DMS79 (cell line): ENCODE results near the gene ADGRG6.

Source experiments
- DNase-seq: peaks from one replicate; lab custom pipeline; 2025; lab: John Stamatoyannopoulos, UW

Gene ADGRG6

DNA sequence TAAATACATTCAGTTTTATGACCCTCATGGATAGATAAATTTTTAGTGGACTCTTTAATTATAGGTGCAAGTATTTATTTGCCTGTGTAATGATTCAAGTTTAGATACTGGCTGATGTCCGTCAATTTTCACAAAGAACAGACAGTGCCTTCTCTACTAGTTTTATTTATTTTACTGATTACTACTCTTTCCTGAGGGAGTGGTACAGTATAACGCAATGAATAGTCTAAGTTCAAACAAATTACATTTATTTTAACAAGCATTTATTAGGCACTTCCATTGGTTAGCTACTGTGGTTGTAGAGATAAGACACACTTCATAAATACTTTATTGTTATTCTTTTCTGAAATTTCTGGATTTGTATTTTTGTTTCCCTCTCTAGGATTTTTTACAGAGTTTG lies 74.3 kb downstream of the ADGRG6 start:
- DNase-seq = no peak

DNA sequence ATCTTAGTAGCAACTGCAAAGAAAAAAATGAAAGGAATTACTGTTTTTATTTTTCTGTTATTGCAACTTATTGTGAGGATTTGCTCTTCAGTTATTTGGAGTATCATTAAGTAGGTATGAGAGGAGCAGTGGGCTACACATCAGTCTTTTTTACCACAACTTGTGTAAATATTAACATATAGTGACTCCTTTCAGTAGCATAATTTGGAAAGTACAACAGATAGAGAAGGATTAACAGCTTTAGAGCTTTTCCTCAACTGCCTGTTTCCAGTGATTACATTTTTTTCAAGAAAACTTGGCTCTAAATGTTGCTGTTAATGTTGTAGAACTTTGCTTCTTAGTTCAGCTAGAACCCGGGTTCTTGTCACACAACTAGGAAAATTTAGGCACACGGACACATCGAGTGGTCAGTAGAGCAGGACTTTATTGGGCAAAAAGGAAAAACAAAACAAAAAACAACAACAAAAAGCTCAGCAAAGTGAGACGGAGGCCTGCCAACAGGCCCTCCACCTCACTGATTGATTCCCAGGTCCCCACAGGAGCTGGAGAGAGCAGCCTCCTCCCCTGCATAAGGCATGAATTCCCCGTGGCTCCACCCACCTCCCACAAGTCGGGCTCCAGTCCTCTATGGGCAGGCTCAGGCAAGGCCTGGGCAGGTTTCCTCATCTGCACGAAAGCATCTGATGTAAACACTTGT lies 75.1 kb downstream of the ADGRG6 start:
- DNase-seq = peak; percentile 20

DNA sequence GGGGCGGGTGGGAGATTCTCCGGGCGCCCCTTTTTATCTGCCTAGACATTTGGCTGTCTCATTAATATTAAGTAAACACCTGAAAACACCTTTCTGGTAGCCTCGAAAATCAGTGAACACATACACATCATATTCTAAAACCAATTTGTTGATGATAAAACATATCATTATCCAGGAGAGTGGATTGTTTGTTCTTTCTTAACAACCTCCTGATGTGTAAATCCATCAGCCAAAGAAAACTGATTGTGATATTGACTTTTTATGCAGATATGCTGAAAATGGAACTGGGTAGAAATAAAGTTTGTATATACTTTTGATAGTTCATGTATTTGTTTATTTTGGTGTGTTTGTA lies 75.7 kb downstream of the ADGRG6 start:
- DNase-seq = no peak

DNA sequence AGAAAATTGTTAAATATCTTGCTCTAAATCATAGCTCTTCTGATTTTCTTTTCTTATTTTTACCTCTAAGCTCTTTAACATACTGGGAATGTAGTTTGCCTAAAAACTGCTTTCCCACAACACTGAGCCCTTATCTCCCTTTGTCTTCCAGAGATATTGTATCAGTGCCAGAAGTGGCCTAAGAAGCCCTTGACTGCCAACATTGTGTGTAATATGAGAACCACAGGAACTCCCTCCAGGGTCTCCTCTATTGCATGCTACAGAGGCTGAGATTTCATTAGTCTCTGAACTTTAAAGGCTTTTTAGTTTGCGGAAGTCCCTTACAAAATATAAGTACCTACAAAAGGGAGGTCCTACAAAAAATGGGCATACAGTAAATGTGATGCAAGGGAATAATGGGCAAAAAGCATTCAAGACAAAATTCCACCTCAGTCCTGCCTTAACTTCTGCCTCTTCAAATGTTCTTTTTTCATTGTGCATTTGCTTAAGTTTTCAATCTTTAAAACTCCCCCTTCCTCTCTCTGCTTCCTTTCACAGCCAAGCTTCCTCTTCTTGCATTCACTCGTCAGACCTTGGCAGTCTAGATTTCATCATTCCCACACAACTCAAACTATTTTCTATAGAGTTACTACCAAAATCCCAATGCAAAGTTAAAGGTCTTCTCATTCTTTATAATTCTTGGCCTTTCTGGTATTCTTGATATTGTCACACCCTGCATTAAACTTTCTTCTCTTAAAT lies 76.5 kb downstream of the ADGRG6 start:
- DNase-seq = peak; percentile 84

- no peak for DNase-seq
Measured at GRCh38 chr6:142380626-142381025, 78.8 kb downstream of the ADGRG6 start.

- DNase-seq = no peak
Measured at GRCh38 chr6:142381181-142381580, 79.4 kb downstream of the ADGRG6 start.

DNA sequence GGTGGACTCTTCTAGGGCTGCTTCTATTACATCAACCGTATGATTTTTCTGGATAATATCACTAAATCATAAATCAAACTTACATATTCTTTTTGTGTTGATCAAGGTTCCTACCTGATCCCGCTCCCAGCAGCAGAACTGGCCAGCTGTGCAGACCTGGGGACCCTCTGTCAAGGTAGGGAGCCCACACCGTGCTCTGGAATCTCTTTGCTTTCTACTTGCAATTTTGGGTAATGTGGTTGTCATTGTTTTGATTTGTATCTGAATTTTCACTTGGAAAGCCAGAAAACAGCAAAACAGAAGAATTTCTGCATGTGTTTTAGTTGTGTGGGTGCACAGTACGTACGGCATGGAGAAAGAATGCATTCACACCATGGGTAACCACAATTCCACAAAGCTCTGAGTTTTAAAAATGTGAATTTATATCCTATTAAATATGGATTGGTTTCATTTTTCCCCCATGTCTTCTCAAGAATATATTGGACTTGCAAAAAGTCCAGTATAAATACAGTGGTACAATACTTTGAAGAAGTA lies 80.1 kb downstream of the ADGRG6 start:
- DNase-seq = no peak

- no peak for DNase-seq
Measured at GRCh38 chr6:142384519-142385254, 82.9 kb downstream of the ADGRG6 start.

- DNase-seq = no peak
Measured at GRCh38 chr6:142385352-142385751, 83.5 kb downstream of the ADGRG6 start.

DNA sequence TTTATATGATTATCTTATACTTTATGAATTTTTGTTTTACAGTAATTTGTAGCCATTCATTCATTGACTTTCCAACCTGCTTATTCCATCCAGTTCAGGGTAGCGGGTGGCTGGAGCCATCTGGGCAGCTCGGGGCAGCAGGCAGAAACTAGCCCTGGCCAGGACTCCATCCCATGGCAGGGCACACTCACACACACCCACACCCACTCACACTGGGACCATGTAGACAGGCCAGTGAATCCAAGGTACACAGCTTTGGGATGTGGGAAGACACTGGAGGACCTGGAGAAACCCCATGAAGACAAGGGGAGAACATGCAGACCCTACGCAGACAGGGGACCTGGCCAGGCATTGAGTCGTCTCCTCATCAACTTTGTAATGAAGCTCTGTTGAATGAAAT lies 84.8 kb downstream of the ADGRG6 start:
- no peak for DNase-seq

DNA sequence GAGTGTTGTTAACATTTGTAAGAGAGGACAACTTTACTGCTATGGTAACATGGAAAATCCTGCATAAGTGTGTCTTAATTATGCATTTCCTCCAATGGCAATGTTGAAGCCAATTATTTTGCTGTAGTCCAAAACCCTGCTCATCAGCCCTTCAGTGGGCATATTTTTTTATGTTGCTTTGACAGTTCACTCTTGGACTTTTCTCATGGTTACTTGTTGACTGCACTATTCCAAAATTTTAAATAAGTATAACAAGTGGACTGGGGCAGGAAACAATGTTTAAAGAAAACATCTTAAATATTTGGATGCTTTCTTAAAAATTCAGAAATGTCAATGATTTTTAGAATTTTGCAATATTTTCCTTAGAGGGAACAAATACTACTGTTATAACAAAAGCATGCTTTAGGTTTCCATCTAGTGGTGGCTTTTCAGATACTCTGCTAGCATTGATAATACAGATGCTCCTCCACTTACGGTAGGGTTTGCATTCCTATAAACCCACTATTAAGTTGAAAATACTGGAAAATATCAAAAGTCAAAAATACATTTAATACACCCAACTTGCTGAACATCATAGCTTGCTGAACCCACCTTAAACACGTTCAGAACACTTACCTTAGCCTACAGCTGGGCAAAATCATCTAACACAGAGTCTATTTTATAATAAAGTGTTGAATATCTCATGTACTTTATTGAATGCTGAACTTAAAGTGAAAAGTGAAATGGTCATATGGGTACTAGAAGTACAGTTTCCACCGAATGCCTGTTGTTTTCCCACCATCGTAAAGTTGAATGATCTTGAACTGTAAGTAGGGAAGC lies 86.4 kb downstream of the ADGRG6 start:
- DNase-seq = no peak

DNA sequence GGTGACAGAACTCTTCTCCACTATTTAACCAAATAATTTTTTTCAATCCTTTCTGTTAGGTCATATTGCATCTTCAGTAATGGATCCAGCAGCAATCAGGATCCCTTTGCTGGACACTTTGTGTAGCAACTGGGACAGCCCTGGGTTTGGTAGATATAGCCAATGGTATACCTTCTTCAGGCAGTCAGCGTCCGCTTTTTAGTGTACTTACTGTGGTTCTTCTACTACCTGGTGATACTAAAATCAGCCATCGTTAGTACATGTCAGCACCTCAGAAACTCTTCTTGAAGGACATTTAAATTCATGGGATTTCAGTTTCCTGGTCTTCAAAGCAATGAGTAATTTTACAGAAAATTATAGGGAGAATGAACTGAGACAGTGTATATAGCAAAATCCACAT lies 93.5 kb downstream of the ADGRG6 start:
- no peak for DNase-seq

DNA sequence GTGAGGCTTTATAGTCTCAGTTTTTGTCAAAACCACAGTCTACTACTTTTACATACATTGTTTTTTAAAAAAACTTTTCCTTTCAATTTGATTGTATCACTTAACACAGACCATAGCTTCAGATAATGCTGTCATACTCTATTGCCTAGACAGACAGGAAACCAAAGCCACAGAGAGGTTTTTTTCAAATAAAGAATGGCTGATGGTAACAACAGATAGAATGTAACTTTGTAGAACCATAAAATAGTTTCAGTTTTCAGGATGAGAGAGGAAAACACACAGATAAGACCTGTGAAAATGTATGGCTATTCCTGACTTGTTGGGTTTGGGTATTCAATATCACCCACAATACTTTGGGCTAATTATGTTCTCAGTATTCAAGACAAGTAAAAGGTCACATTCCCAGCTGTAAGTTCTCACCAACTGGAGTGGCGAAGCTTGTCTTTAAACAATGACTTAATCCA lies 94.0 kb downstream of the ADGRG6 start:
- DNase-seq = no peak

DNA sequence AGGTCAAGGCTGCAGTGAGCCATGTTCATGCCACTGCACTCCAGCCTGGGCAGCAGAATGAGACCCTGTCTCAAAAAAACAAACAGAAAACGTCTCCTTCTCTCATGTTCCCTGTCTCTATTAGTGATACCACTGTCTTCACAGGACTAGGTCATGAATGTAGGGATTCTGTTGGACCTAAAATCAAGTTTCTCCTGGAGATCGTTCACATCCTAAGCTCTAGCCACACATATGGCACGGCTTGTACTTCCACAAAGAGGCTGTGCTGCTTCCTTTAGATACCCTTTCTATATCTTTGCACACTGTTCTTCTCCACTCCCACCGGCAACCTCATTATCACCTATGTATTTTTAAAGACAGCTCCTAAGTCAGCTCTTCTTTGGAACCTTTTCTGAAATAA lies 96.5 kb downstream of the ADGRG6 start:
- no peak for DNase-seq

GRCh38 chr6:142399739-142400138 lies 97.9 kb downstream of the ADGRG6 start:
- DNase-seq = no peak

DNA sequence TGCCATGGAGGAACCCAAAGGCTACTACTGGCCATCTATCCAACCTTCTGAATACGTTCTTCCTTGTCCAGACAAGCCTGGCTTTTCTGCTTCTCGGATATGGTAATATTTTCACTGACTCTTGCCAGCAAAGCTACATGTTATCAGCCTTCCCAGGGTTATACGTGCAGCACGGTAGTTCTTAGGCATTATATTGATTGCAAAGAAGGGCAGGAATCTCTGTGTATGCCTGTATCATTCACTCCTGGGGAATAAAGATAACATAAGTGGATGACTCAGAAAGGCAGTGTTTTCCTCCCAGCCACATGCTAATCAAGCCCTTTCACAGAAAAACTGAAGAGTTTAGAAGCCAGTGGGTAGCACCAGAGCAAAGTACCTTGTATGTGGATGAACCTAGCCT lies 98.7 kb downstream of the ADGRG6 start:
- DNase-seq = no peak

GRCh38 chr6:142401838-142402237 lies 100.0 kb downstream of the ADGRG6 start:
- DNase-seq = no peak

DNA sequence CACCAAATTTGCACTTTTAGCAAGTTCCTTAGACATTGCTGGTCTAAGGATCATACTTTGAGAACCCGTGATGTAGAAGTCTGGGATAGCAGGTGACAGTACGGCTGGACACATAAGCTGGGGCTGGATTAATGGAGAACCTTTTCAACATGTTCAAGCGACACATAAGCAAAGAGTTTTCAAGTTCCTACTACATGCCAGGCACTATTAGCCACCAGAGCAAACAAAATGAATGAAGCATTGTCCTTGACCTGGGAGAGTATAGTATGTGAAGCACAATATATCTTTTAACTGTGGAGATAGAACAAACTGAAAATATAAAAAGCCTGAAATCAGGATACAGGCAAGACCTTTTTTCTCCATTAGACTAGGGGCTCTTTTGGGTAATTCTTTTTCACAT lies 102.9 kb downstream of the ADGRG6 start:
- no peak for DNase-seq

- no peak for DNase-seq
Measured at GRCh38 chr6:142406131-142406530, 104.3 kb downstream of the ADGRG6 start.

DNA sequence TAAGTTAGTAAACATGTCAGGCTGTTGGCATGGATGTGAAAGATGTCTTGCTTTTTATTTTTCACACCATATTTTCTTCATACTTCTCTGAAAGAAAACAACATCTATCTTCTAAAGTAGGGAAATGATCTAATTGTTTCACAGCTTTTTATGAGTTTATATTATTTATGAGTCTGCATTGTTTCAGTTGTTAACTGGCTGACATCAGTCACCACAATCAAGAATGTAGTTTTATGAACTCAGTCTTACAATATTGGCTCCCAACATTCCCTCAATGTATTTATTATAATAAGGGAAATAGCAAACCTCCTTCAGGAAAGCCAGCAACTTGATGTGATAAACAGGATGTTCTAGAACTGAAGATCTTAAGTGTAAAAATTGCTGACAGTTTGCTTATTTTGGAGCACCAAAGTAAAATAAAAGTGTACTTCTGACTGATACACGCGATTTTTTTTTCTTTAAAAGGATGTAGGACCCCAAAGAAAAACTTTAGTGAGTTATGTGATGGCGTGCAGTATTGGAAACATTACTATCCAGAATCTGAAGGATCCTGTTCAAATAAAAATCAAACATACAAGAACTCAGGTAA lies 106.0 kb downstream of the ADGRG6 start:
- no peak for DNase-seq

GRCh38 chr6:142408409-142408808 lies 106.6 kb downstream of the ADGRG6 start:
- DNase-seq = no peak

DNA sequence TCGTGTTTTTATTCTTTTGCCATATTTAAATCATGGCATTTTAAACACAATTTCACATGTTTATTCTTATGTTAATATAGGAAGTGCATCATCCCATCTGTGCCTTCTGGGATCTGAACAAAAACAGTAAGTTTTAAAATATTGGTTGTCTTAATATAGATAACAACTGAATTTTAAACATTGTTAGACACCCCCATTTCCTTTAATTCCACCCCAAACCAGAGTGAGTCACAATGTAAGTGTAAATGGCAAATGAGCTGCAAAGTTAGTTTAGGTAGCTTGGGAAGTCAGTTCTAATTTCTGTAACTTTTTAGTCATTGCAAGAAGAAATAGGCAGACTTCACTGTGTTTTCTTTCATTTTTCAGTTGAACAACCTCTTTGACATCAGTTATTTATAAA lies 108.0 kb downstream of the ADGRG6 start:
- DNase-seq = no peak
